Measurements from ENCODE around the gene CHMP5.

Gene CHMP5

GRCh38 chr9:33233626-33234342, 31.1 kb upstream of the CHMP5 start:
- TF ChIP-seq ZFX (IDR thresholded peaks at IDR 0.05; ENCODE audit: borderline replicate concordance), result no peak
- TF ChIP-seq CTCF (IDR thresholded peaks at IDR 0.05), result no peak
- peak overlapping the region; percentile 67 for H3K27ac ChIP-seq

DNA sequence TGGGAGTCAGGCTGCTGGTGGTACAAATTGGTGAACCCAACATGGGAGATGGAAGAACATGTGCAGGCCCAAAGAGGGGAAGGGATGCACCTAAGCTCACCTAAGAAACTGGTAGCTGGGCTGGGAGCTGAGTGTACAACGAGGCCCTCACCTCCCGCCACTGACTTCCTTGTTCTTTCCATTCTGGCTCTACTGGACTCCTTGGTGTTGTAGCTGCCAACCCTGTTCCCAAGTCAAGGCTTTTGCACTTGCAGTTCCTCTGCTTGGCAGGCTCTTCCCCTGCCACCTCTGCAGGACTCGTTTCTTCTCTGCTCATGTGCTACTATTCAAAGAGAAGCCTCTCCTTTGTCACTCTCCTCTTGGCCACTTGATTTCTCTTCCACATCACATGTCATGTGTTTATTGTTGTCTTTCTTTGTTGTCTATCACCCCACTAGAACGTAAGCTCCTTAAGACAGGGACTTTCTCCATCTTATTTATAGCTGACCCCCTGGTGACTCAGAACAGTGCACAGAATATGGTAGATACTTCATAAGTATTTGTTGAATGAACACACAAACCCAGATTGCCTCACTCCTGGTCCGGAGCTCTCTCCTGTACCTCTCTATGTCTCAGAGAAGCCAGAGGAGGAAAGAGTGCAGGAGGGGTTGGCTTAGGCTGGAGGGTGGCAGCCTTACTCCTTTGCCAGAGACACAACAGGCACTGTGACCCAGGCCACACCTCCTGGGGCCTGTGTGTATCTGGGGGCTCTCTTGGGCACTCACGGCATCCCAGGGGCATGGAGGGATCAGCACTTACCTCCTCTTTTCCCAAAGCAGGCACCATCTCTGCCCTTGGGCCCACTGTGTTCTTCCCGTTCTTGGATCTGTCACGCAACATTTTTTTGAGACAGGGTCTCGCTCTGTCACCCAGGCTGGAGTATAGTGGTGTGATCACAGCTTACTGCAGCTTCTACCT, 30.1 kb upstream of the CHMP5 start:
- no peak for TF ChIP-seq CTCF (IDR thresholded peaks at IDR 0.05)
- no peak for TF ChIP-seq ZFX (IDR thresholded peaks at IDR 0.05; ENCODE audit: borderline replicate concordance)
- peak overlapping the region; percentile 67 for H3K27ac ChIP-seq

GRCh38 chr9:33236571-33236970, 28.3 kb upstream of the CHMP5 start:
- no peak overlapping the region for H3K27ac ChIP-seq
- TF ChIP-seq ZFX (IDR thresholded peaks at IDR 0.05; ENCODE audit: borderline replicate concordance) (no peak), CTCF (IDR thresholded peaks at IDR 0.05) (no peak)

DNA sequence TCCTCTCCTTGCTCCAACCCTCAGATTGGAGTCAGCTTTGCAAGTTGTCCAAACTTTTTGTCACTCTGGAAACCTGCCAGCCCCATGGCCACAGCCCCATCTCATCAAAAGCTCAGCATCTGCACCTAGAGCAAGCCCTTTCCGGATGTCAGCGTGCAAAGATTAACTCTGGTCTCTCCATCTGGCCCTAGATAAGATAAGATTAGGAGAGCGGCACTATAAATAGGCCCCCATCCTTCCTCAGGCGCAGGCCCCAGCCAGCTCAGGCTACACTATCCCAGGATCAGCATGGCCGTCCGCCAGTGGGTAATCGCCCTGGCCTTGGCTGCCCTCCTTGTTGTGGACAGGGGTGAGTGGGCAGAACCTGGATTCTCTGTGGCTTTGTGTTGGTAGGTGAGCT, 24.9 kb upstream of the CHMP5 start, which contains the start of gene SPINK4:
Gene SPINK4 (plus strand): TSS at position 247 of the 400 bp plus-strand sequence. CDS start 42 bp downstream, at position 289.
- TF ChIP-seq ZFX (IDR thresholded peaks at IDR 0.05; ENCODE audit: borderline replicate concordance) (no peak), CTCF (IDR thresholded peaks at IDR 0.05) (no peak)
- H3K27ac ChIP-seq, result no peak within 1 kb of the TSS

GRCh38 chr9:33241298-33241697, 23.6 kb upstream of the CHMP5 start:
- H3K27ac ChIP-seq, result no peak overlapping the region
- TF ChIP-seq ZFX (IDR thresholded peaks at IDR 0.05; ENCODE audit: borderline replicate concordance), result no peak
- no peak for TF ChIP-seq CTCF (IDR thresholded peaks at IDR 0.05)

GRCh38 chr9:33242609-33243134, 22.2 kb upstream of the CHMP5 start:
- TF ChIP-seq CTCF (IDR thresholded peaks at IDR 0.05), result no peak
- TF ChIP-seq ZFX (IDR thresholded peaks at IDR 0.05; ENCODE audit: borderline replicate concordance), result no peak
- H3K27ac ChIP-seq, result no peak overlapping the region
